ENCODE results near the gene BRINP1.

- TF ChIP-seq CTCF (IDR thresholded peaks at IDR 0.05), result no peak
- no peak for TF ChIP-seq POLR2A (IDR thresholded peaks at IDR 0.05)
Measured at GRCh38 chr9:119322184-119322583, 47.1 kb downstream of the BRINP1 start.

All from tibial nerve (tissue), 3 donors.